GM19099 (cell line): ENCODE results near the gene ZNF296.

Experiments
- POLR2A ChIP-seq: IDR thresholded peaks from 3 replicates; pipeline ENCODE4 v1.6.1; 2011; ENCODE audit warnings: low read depth; ENCODE audit not compliant: insufficient read length; ENCODE audit errors: extremely low read depth

Gene ZNF296

DNA sequence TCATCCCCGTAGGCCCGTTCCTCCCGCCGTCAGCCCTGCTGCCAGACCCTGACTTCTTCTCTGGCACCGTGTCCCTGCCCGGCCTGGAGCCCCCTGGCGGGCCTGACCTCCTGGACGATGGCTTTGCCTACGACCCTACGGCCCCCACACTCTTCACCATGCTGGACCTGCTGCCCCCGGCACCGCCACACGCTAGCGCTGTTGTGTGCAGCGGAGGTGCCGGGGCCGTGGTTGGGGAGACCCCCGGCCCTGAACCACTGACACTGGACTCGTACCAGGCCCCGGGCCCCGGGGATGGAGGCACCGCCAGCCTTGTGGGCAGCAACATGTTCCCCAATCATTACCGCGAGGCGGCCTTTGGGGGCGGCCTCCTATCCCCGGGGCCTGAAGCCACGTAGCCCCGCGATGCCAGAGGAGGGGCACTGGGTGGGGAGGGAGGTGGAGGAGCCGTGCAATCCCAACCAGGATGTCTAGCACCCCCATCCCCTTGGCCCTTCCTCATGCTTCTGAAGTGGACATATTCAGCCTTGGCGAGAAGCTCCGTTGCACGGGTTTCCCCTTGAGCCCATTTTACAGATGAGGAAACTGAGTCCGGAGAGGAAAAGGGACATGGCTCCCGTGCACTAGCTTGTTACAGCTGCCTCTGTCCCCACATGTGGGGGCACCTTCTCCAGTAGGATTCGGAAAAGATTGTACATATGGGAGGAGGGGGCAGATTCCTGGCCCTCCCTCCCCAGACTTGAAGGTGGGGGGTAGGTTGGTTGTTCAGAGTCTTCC is 38.7 kb downstream of the ZNF296 start:
- TF ChIP-seq POLR2A, result no peak

DNA sequence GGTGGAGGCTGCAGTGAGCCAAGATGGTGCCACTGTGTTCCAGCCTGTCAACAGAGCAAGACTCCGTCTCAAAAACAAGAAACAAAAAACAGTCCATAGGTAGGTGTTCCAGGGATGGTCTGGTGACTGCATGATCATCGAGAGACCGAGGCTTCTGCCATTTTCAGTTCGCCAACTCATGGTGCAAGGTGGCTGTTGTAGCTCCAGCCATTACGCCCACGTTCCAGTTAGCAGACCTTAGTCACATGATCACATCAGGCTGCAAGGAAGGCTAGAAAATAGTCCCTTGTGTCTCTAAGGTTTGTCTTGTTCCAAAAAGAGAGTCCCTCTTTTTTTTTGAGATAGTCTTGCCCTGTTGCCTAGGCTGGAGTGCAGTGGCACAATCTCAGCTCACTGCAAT is 40.5 kb downstream of the ZNF296 start:
- no peak for TF ChIP-seq POLR2A

DNA sequence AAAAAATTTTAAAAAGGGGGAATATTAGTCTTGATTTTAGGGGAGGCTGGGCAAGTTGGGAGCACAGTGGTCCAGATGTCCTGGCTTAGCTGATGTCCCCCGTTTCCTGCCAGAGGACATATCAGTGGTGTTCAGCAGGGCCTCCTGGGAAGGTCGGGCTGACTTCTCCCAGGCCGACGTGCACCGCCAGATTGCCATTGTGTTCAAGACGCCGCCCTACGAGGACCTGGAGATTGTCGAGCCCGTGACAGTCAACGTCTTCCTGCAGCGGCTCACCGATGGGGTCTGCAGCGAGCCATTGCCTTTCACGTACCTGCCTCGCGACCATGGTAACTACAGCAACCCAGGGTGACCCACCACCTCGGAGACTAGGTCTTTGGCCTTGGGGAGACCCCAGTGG is 43.9 kb downstream of the ZNF296 start:
- TF ChIP-seq POLR2A, result no peak

DNA sequence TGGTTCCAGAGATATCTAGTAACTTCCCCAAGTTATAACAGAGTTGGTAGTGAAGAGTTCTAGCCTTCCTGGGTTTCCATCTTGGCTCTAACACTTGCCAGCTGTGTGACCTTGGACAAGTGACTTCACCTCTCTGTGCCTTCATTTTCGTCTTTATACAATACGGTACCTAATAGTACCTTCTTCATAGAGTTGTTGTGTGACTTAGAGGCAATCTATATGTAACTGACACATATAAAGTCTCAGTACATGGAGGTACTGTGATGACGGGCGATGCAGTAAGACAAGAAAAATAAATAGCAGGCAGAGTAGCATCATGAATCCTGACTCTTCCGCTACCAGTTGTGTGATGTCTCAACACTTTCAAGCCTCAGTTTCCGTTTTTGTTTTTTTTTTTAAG is 45.5 kb downstream of the ZNF296 start:
- TF ChIP-seq POLR2A, result no peak

DNA sequence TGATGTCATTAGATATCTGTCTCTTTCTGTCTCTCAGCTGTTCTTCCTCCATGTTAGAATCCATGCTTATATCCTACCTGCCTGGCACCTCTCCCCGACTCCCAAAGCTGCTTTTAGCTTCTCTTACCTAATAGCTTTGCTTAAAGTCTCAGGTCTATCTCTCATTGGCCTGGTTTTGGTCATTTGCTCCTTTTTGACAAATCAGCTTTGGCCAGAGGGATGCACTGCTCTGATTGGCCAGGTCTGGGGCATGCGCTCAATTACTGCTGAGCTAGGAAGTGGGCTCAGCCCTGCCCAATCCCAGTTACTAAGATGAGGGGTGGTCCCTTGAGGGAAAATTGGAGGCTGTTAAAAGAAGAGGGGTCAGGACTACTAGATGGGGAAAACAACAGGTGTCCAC is 48.9 kb downstream of the ZNF296 start:
- TF ChIP-seq POLR2A, result no peak

DNA sequence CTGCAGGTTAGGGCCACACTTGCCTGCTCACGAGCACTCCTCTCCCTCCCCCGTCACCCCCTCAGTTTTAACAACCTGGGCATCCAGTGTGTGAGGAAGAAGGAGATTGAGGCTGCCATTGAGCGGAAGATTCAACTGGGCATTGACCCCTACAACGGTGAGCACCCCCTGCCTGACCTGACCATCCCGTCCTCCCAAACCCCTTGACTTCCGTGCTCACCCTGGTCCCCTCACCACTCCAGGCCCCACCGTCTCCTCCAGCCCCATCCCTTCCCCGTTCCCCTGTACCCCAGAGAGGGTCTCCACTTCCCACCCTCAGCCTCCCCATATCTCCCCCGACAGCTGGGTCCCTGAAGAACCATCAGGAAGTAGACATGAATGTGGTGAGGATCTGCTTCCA is 51.0 kb downstream of the ZNF296 start:
- TF ChIP-seq POLR2A, result no peak

DNA sequence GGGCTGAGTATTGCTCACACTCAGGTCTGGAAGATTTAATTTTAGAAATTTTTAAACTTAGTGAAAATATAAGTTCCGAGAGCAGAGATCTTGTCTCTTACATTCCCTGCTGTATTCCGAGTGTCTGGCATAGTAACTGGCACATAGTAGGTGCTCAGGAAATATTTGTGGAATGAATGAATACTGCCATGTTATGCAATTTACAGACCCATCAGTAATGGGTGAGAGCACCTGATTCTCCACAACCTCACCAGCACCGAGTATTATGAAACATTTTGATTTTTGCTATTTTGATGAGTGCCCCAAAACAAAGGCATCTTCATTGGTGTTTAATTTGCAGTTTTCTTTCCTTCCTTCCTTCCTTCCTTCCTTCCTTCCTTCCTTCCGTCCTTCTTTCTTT is 53.2 kb downstream of the ZNF296 start:
- no peak for TF ChIP-seq POLR2A

DNA sequence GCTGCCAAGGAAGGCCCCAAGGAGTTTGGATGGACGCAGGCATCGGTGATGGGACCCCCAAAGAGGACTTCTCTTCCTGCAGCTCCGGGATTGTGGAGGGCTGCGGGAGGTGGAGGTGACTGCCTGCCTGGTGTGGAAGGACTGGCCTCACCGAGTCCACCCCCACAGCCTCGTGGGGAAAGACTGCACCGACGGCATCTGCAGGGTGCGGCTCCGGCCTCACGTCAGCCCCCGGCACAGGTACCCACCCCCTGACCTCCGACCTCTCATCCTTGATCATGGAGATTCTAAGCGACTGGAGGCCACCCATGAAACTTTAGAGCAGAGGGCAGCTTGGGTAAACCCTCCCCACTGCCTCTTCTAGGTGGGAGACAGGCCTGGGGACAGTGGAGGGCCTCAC is 54.3 kb downstream of the ZNF296 start:
- TF ChIP-seq POLR2A, result no peak
